Type B pancreatic cell (in vitro differentiated cells): ENCODE measurements around the gene CCDC124. TPM values are rescaled to one million over a fixed set of nuclear protein-coding genes. Genes with fewer than 3 reads are reported as not detected.

ENCODE experiments used
- DNase-seq: peaks from one replicate; pipeline ENCODE4 v3.0.0; 2021; ENCODE audit warnings: mixed read lengths; ENCODE audit not compliant: unreplicated experiment; ENCODE audit errors: extremely low spot score
- H3K27ac Mint-ChIP-seq: 2 replicates; pipeline ENCODE4 v1.8.0; 2021; ENCODE audit warnings: mild to moderate bottlenecking, mixed read lengths
- H3K27me3 Mint-ChIP-seq: 2 replicates; pipeline ENCODE4 v1.8.0; 2021; ENCODE audit warnings: mixed read lengths
- H3K36me3 Mint-ChIP-seq: 2 replicates; pipeline ENCODE4 v1.8.0; 2021; ENCODE audit warnings: mixed read lengths
- H3K4me1 Mint-ChIP-seq: one replicate; pipeline ENCODE4 v1.8.0; 2021; ENCODE audit warnings: mixed read lengths; ENCODE audit not compliant: unreplicated experiment
- H3K4me3 Mint-ChIP-seq: 2 replicates; pipeline ENCODE4 v1.8.0; 2021; ENCODE audit warnings: mild to moderate bottlenecking, mixed read lengths
- H3K9me3 Mint-ChIP-seq: 2 replicates; pipeline ENCODE4 v1.8.0; 2021; ENCODE audit warnings: mixed read lengths
- CTCF ChIP-seq: fragments of 200-600 bp; sonication (generic); conservative IDR thresholded peaks from 2 replicates; pipeline ENCODE4 v1.5.0; 2021; ENCODE audit warnings: antibody characterized with exemption, mild to moderate bottlenecking
- total RNA-seq: library from RNA; stranded (reverse); gene quantifications from 2 replicates; pipeline ENCODE4 v1.2.1, GENCODE V29; 2021; ENCODE audit warnings: low replicate concordance

Gene CCDC124
- total RNA-seq, 1 donor from 2014 or later, result 90.9 TPM

GRCh38 chr19:17953869-17954268, 21.1 kb downstream of the CCDC124 start:
- no peak for TF ChIP-seq CTCF
- H3K9me3 Mint-ChIP-seq, result no peaks in the 10 kb centered on the region
- DNase-seq, result no peak
- no peaks in the 10 kb centered on the region for H3K36me3 Mint-ChIP-seq
- peaks cover 16% of the 10 kb centered on the region for H3K4me1 Mint-ChIP-seq
- H3K4me3 Mint-ChIP-seq, result peak overlapping the region; percentile 82
- peaks cover 37% of the 10 kb centered on the region for H3K27me3 Mint-ChIP-seq
- H3K27ac Mint-ChIP-seq, result peak overlapping the region; percentile 27

- DNase-seq, result no peak
- Mint-ChIP-seq H3K27ac (no peak overlapping the region), H3K4me1 (peaks cover 16% of the 10 kb centered on the region), H3K36me3 (no peaks in the 10 kb centered on the region), H3K9me3 (no peaks in the 10 kb centered on the region), H3K4me3 (no peak overlapping the region), H3K27me3 (peaks cover 33% of the 10 kb centered on the region)
- TF ChIP-seq CTCF, result no peak
Measured at GRCh38 chr19:17954401-17954800, 21.6 kb downstream of the CCDC124 start.

GRCh38 chr19:17957149-17957849, 24.5 kb downstream of the CCDC124 start:
- H3K4me1 Mint-ChIP-seq, result peaks cover 7% of the 10 kb centered on the region
- H3K4me3 Mint-ChIP-seq, result no peak overlapping the region
- no peaks in the 10 kb centered on the region for H3K9me3 Mint-ChIP-seq
- no peak for TF ChIP-seq CTCF
- no peaks in the 10 kb centered on the region for H3K36me3 Mint-ChIP-seq
- H3K27me3 Mint-ChIP-seq, result peaks cover 15% of the 10 kb centered on the region
- H3K27ac Mint-ChIP-seq, result no peak overlapping the region
- no peak for DNase-seq

GRCh38 chr19:17957885-17958284, 25.1 kb downstream of the CCDC124 start:
- Mint-ChIP-seq H3K4me3 (no peak overlapping the region), H3K9me3 (no peaks in the 10 kb centered on the region), H3K27ac (no peak overlapping the region), H3K27me3 (peaks cover 15% of the 10 kb centered on the region), H3K36me3 (no peaks in the 10 kb centered on the region), H3K4me1 (peaks cover 7% of the 10 kb centered on the region)
- no peak for DNase-seq
- no peak for TF ChIP-seq CTCF

GRCh38 chr19:17963936-17964691, 31.3 kb downstream of the CCDC124 start:
- H3K36me3 Mint-ChIP-seq, result no peaks in the 10 kb centered on the region
- H3K27me3 Mint-ChIP-seq, result peaks cover 21% of the 10 kb centered on the region
- no peak overlapping the region for H3K27ac Mint-ChIP-seq
- H3K4me1 Mint-ChIP-seq, result no peaks in the 10 kb centered on the region
- H3K9me3 Mint-ChIP-seq, result no peaks in the 10 kb centered on the region
- H3K4me3 Mint-ChIP-seq, result no peak overlapping the region
- TF ChIP-seq CTCF, result no peak
- no peak for DNase-seq
